MM.1S (cell line): Measurements from ENCODE around the gene SH3RF1.

Experiments used
- DNase-seq: peaks from one replicate; pipeline ENCODE4 v3.0.0-alpha.2; 2015
- H2AFZ ChIP-seq: fragments of 300-600 bp; sonication (generic); 2 replicates; pipeline ENCODE4 v1.6.0; 2016; ENCODE audit warnings: antibody characterized with exemption, low read length
- H3F3A ChIP-seq: fragments of 300-600 bp; sonication (generic); 2 replicates; pipeline ENCODE4 v1.6.1; 2016; ENCODE audit warnings: mild to moderate bottlenecking, antibody characterized with exemption, low read length, moderate library complexity, mixed read lengths; ENCODE audit not compliant: insufficient read depth
- H3K27ac ChIP-seq: fragments of 300-600 bp; sonication (generic); 2 replicates; pipeline ENCODE4 v1.5.1; 2016; ENCODE audit warnings: mild to moderate bottlenecking, low read length
- H3K27me3 ChIP-seq: fragments of 300-600 bp; sonication (generic); replicated peaks from 2 replicates; pipeline ENCODE4 v1.6.0; 2016; ENCODE audit warnings: low read length; ENCODE audit not compliant: insufficient read depth
- H3K36me3 ChIP-seq: fragments of 300-600 bp; sonication (generic); replicated peaks from 2 replicates; pipeline ENCODE4 v1.6.1; 2016; ENCODE audit warnings: mild to moderate bottlenecking, low read length, mixed read lengths; ENCODE audit not compliant: insufficient read depth
- H3K4me1 ChIP-seq: fragments of 300-600 bp; sonication (generic); 2 replicates; pipeline ENCODE4 v1.6.1; 2016; ENCODE audit warnings: low read length, mixed read lengths
- H3K4me2 ChIP-seq: fragments of 300-600 bp; sonication (generic); 2 replicates; pipeline ENCODE4 v1.6.0; 2016; ENCODE audit warnings: low read depth, low read length
- H3K4me3 ChIP-seq: fragments of 300-600 bp; sonication (generic); 2 replicates; pipeline ENCODE4 v1.5.1; 2016; ENCODE audit warnings: low read length, mixed read lengths
- H3K79me2 ChIP-seq: fragments of 300-600 bp; sonication (generic); 2 replicates; pipeline ENCODE4 v1.6.1; 2016; ENCODE audit warnings: mixed run types, low read length, mixed read lengths
- H3K9ac ChIP-seq: fragments of 300-600 bp; sonication (generic); 2 replicates; pipeline ENCODE4 v1.6.1; 2016; ENCODE audit warnings: low read length, mixed read lengths
- H3K9me2 ChIP-seq: fragments of 300-600 bp; sonication (generic); replicated peaks from 2 replicates; pipeline ENCODE4 v1.6.1; 2016; ENCODE audit warnings: mild to moderate bottlenecking, low read length, mixed read lengths; ENCODE audit not compliant: insufficient read depth
- H3K9me3 ChIP-seq: fragments of 300-600 bp; sonication (generic); replicated peaks from 2 replicates; pipeline ENCODE4 v1.6.1; 2016; ENCODE audit warnings: mild to moderate bottlenecking, low read length, mixed read lengths; ENCODE audit not compliant: insufficient read depth
- H4K20me1 ChIP-seq: fragments of 300-600 bp; sonication (generic); 2 replicates; pipeline ENCODE4 v1.6.1; 2016; ENCODE audit warnings: mild to moderate bottlenecking, low read length, moderate library complexity, mixed read lengths; ENCODE audit not compliant: insufficient read depth
- CTCF ChIP-seq: fragments of 300-600 bp; sonication (generic); IDR thresholded peaks from 2 replicates; pipeline ENCODE4 v1.5.1; 2016; ENCODE audit warnings: antibody characterized with exemption, low read length, mixed read lengths
- EZH2 ChIP-seq: fragments of 300-600 bp; sonication (generic); optimal IDR thresholded peaks from 2 replicates; pipeline ENCODE3; 2017; ENCODE audit warnings: low read depth, mild to moderate bottlenecking, antibody characterized with exemption, low read length, mixed read lengths
- EZH2phosphoT487 ChIP-seq: fragments of 300-600 bp; sonication (generic); IDR thresholded peaks from 2 replicates; pipeline ENCODE4 v1.6.1; 2018; ENCODE audit warnings: antibody characterized with exemption, low read length

Gene SH3RF1

DNA sequence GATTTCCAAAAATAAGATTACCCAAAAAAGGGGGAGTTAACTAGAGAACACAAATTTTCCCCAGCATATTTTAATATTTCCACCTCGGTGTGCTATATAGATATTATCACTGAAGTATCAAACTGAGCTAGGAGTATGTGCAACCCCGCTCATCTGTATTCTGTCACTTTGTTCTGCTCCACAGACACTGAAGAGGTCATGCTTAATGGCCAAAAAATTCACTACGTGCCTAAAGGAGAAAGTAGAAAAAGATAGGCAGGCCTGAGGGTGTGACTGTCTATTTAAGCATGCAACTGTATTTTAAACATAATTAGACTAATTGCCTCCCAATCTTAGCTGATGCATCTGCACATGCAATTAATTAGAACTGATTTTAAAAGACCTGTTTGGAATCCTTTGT lies 24.5 kb downstream of the SH3RF1 start:
- Histone ChIP-seq H3K79me2 (peaks cover 3% of the 10 kb centered on the region; the same call in 1 of the 2 replicates), H3K9ac (no peak overlapping the region), H3K9me3 (no peaks in the 10 kb centered on the region), H3K36me3 (no peaks in the 10 kb centered on the region), H3K27ac (no peak overlapping the region), H3K4me3 (no peak overlapping the region), H3F3A (no peaks in the 10 kb centered on the region), H3K4me2 (no peak overlapping the region), H2AFZ (no peak overlapping the region), H4K20me1 (no peaks in the 10 kb centered on the region), H3K27me3 (no peaks in the 10 kb centered on the region), H3K9me2 (no peaks in the 10 kb centered on the region), H3K4me1 (no peaks in the 10 kb centered on the region)
- TF ChIP-seq EZH2 (no peak), CTCF (no peak), EZH2phosphoT487 (no peak)
- no peak for DNase-seq

- Histone ChIP-seq H3K4me2 (no peak overlapping the region), H3K36me3 (no peaks in the 10 kb centered on the region), H3K79me2 (peaks cover 3% of the 10 kb centered on the region; the same call in 1 of the 2 replicates), H3F3A (no peaks in the 10 kb centered on the region), H3K4me1 (no peaks in the 10 kb centered on the region), H3K27ac (no peak overlapping the region), H3K9me3 (no peaks in the 10 kb centered on the region), H3K9me2 (no peaks in the 10 kb centered on the region), H3K4me3 (no peak overlapping the region), H3K27me3 (no peaks in the 10 kb centered on the region), H3K9ac (no peak overlapping the region), H2AFZ (no peak overlapping the region), H4K20me1 (no peaks in the 10 kb centered on the region)
- no peak for DNase-seq
- TF ChIP-seq EZH2 (no peak), EZH2phosphoT487 (no peak), CTCF (no peak)
Observed at GRCh38 chr4:169245061-169245460, 25.7 kb downstream of the SH3RF1 start.

- no peaks in the 10 kb centered on the region for H3K4me1 ChIP-seq
- no peaks in the 10 kb centered on the region for H4K20me1 ChIP-seq
- no peak for DNase-seq
- no peak overlapping the region for H3K9ac ChIP-seq
- no peaks in the 10 kb centered on the region for H3K9me2 ChIP-seq
- no peak overlapping the region for H3K4me3 ChIP-seq
- H3K36me3 ChIP-seq = no peaks in the 10 kb centered on the region
- H2AFZ ChIP-seq = no peak overlapping the region
- H3F3A ChIP-seq = no peaks in the 10 kb centered on the region
- H3K4me2 ChIP-seq = no peak overlapping the region
- H3K79me2 ChIP-seq = no peaks in the 10 kb centered on the region
- no peaks in the 10 kb centered on the region for H3K9me3 ChIP-seq
- H3K27me3 ChIP-seq = no peaks in the 10 kb centered on the region
- TF ChIP-seq CTCF (no peak), EZH2 (no peak), EZH2phosphoT487 (no peak)
- no peak overlapping the region for H3K27ac ChIP-seq
Observed at GRCh38 chr4:169243825-169244609, 26.7 kb downstream of the SH3RF1 start.
